GM18502 (cell line): ENCODE data around the gene PDE4D.

ENCODE experiments used
- ATAC-seq: cut with Tn5 transposase; IDR thresholded peaks from one replicate; pipeline ENCODE4 v1.9.1; 2021; ENCODE audit warnings: mild to moderate bottlenecking; ENCODE audit not compliant: unreplicated experiment, poor library complexity

The PDE4D gene

GRCh38 chr5:59094864-59095263 lies 798.7 kb downstream of the PDE4D start:
- ATAC-seq: no peak

- no peak for ATAC-seq
Measured at GRCh38 chr5:59093329-59093728, 800.2 kb downstream of the PDE4D start.

GRCh38 chr5:59092758-59093157 lies 800.8 kb downstream of the PDE4D start:
- ATAC-seq: no peak

- ATAC-seq: no peak
Measured at GRCh38 chr5:59091965-59092364, 801.6 kb downstream of the PDE4D start.

- ATAC-seq: no peak
Measured at GRCh38 chr5:59090323-59090722, 803.2 kb downstream of the PDE4D start.

- ATAC-seq: no peak
Measured at GRCh38 chr5:59089767-59090166, 803.8 kb downstream of the PDE4D start.

GRCh38 chr5:59088546-59088945 lies 805.0 kb downstream of the PDE4D start:
- ATAC-seq: no peak

GRCh38 chr5:59086024-59086423 lies 807.5 kb downstream of the PDE4D start:
- no peak for ATAC-seq

GRCh38 chr5:59081693-59082092 lies 811.8 kb downstream of the PDE4D start:
- ATAC-seq: no peak

- ATAC-seq: no peak
Measured at GRCh38 chr5:59079622-59080620, 813.6 kb downstream of the PDE4D start.

- no peak for ATAC-seq
Measured at GRCh38 chr5:59071755-59072549, 821.6 kb downstream of the PDE4D start.

GRCh38 chr5:59069438-59070079 lies 824.0 kb downstream of the PDE4D start:
- no peak for ATAC-seq

GRCh38 chr5:59067956-59068656 lies 825.4 kb downstream of the PDE4D start:
- ATAC-seq: no peak

GRCh38 chr5:59066367-59067163 lies 827.0 kb downstream of the PDE4D start:
- ATAC-seq: no peak

- ATAC-seq: no peak
Measured at GRCh38 chr5:59065554-59065953, 828.0 kb downstream of the PDE4D start.

GRCh38 chr5:59064293-59064692 lies 829.2 kb downstream of the PDE4D start:
- no peak for ATAC-seq

- no peak for ATAC-seq
Measured at GRCh38 chr5:59062986-59063683, 830.4 kb downstream of the PDE4D start.

GRCh38 chr5:59061377-59061776 lies 832.1 kb downstream of the PDE4D start:
- ATAC-seq: no peak
